ENCODE measurements around the gene GRM2. TPM values are rescaled to one million over a fixed set of nuclear protein-coding genes. Genes with fewer than 3 reads are reported as not detected.

GRM2 gene
- total RNA-seq, 1 experiment from 2014 or later, result 0.07 TPM

- ChIA-PET POLR2A (ENCODE audit: unreplicated experiment) (interaction anchor here (0.6 to 0.9 kb wide), 2 partner anchors 176 to 290 kb away, joined by 3 to 9 read pairs; partner anchors contain the start of gene MANF), CTCF (interaction anchor here (1.1 kb wide), 1 partner anchor 175 kb away, joined by 5 read pairs; the partner anchor contains the start of gene DCAF1)
- H3F3A ChIP-seq (ENCODE audit: low read length, unreplicated experiment), result no peaks in the 10 kb centered on the region
- 0 out of 2 replicates have a peak overlapping the region, but pooled peaks have one; percentile 11 for H3K4me2 ChIP-seq (ENCODE audit: low read length)
- no peaks in the 10 kb centered on the region for H3K27me3 ChIP-seq (ENCODE audit: low read length)
- H3K79me2 ChIP-seq (ENCODE audit: low read length), result peaks cover 36% of the 10 kb centered on the region
- H3K4me1 ChIP-seq (ENCODE audit: insufficient read depth, low read length), result peaks cover 43% of the 10 kb centered on the region
- no TSS peak for BruUV-seq (replicated peaks)
- no peak overlapping the region; the same call in 1 of the 2 replicates for H3K27ac ChIP-seq (ENCODE audit: low read length)
- no peaks in the 10 kb centered on the region for H3K9me3 ChIP-seq (ENCODE audit: low read length)
- intact Hi-C loops (cut with micrococcal nuclease), result loop anchor here (10.0 kb wide), 1 partner anchor 290 kb away; the partner anchor contains the start of gene MANF
- H2AFZ ChIP-seq (ENCODE audit: low read length), result no peak overlapping the region
- peak; percentile 71 for DNase-seq
- no peak overlapping the region for H3K9ac ChIP-seq (ENCODE audit: low read length)
- H3K9me2 ChIP-seq (replicated peaks; ENCODE audit: low read length), result no peaks in the 10 kb centered on the region
- H4K20me1 ChIP-seq (ENCODE audit: low read length), result 0 out of 2 replicates have a peak, but pooled peaks cover 4% of the 10 kb centered on the region
- no peak overlapping the region for H3K4me3 ChIP-seq (ENCODE audit: low read length)
- 0 out of 2 replicates have a peak, but pooled peaks cover 3% of the 10 kb centered on the region for H3K36me3 ChIP-seq (ENCODE audit: low read depth, low read length)
- peak; percentile 34 for ATAC-seq
- no peak for TF ChIP-seq EZH2phosphoT487 (IDR thresholded peaks at IDR 0.05; ENCODE audit: borderline replicate concordance, low read length)
- no peak for TF ChIP-seq EZH2 (IDR thresholded peaks at IDR 0.05; ENCODE audit: low read length, unreplicated experiment)
- no peak for TF ChIP-seq CTCF (conservative IDR thresholded peaks at IDR 0.05; ENCODE audit: low read depth, low read length)
These were observed 31.7 kb upstream of the GRM2 start for GRCh38 chr3:51675201-51675611.

- H3K4me3 ChIP-seq (ENCODE audit: low read length), result no peak overlapping the region
- H3K4me2 ChIP-seq (ENCODE audit: low read length), result no peak overlapping the region
- 0 out of 2 replicates have a peak, but pooled peaks cover 4% of the 10 kb centered on the region for H4K20me1 ChIP-seq (ENCODE audit: low read length)
- H3K9me3 ChIP-seq (ENCODE audit: low read length), result no peaks in the 10 kb centered on the region
- no peaks in the 10 kb centered on the region for H3K27me3 ChIP-seq (ENCODE audit: low read length)
- no peak for ATAC-seq
- H3K4me1 ChIP-seq (ENCODE audit: insufficient read depth, low read length), result peaks cover 41% of the 10 kb centered on the region
- no peaks in the 10 kb centered on the region for H3F3A ChIP-seq (ENCODE audit: low read length, unreplicated experiment)
- H3K79me2 ChIP-seq (ENCODE audit: low read length), result peaks cover 36% of the 10 kb centered on the region
- CTCF ChIA-PET, result no interaction called here
- 0 out of 2 replicates have a peak, but pooled peaks cover 3% of the 10 kb centered on the region for H3K36me3 ChIP-seq (ENCODE audit: low read depth, low read length)
- no peak overlapping the region for H2AFZ ChIP-seq (ENCODE audit: low read length)
- no peak for TF ChIP-seq CTCF (conservative IDR thresholded peaks at IDR 0.05; ENCODE audit: low read depth, low read length)
- TF ChIP-seq EZH2phosphoT487 (IDR thresholded peaks at IDR 0.05; ENCODE audit: borderline replicate concordance, low read length), result no peak
- TF ChIP-seq EZH2 (IDR thresholded peaks at IDR 0.05; ENCODE audit: low read length, unreplicated experiment), result no peak
- no TSS peak for BruUV-seq (replicated peaks)
- intact Hi-C loops (cut with micrococcal nuclease), result loop anchor here (10.0 kb wide), 1 partner anchor 291 kb away; the partner anchor contains the start of gene MANF
- H3K27ac ChIP-seq (ENCODE audit: low read length), result no peak overlapping the region
- DNase-seq, result no peak
- H3K9ac ChIP-seq (ENCODE audit: low read length), result no peak overlapping the region
- POLR2A ChIA-PET (ENCODE audit: unreplicated experiment), result no interaction called here
- no peaks in the 10 kb centered on the region for H3K9me2 ChIP-seq (replicated peaks; ENCODE audit: low read length)
These were observed 30.7 kb upstream of the GRM2 start for GRCh38 chr3:51676102-51676640.

GRCh38 chr3:51677358-51677757, 29.5 kb upstream of the GRM2 start:
- no peak for DNase-seq

More at GRCh38 chr3:51677358-51677757, 29.5 kb upstream of the GRM2 start:
- Histone ChIP-seq H4K20me1 (ENCODE audit: low read length) (0 out of 2 replicates have a peak, but pooled peaks cover 4% of the 10 kb centered on the region), H3K4me1 (ENCODE audit: insufficient read depth, low read length) (peaks cover 44% of the 10 kb centered on the region), H2AFZ (ENCODE audit: low read length) (no peak overlapping the region), H3K27me3 (ENCODE audit: low read length) (no peaks in the 10 kb centered on the region), H3K27ac (ENCODE audit: low read length) (no peak overlapping the region), H3K4me3 (ENCODE audit: low read length) (no peak overlapping the region), H3F3A (ENCODE audit: low read length, unreplicated experiment) (no peaks in the 10 kb centered on the region), H3K4me2 (ENCODE audit: low read length) (no peak overlapping the region), H3K9me2 (replicated peaks; ENCODE audit: low read length) (no peaks in the 10 kb centered on the region), H3K9me3 (ENCODE audit: low read length) (no peaks in the 10 kb centered on the region), H3K9ac (ENCODE audit: low read length) (no peak overlapping the region), H3K79me2 (ENCODE audit: low read length) (peaks cover 27% of the 10 kb centered on the region), H3K36me3 (ENCODE audit: low read depth, low read length) (0 out of 2 replicates have a peak, but pooled peaks cover 4% of the 10 kb centered on the region)
- TF ChIP-seq CTCF (conservative IDR thresholded peaks at IDR 0.05; ENCODE audit: low read depth, low read length) (no peak), EZH2phosphoT487 (IDR thresholded peaks at IDR 0.05; ENCODE audit: borderline replicate concordance, low read length) (no peak), EZH2 (IDR thresholded peaks at IDR 0.05; ENCODE audit: low read length, unreplicated experiment) (no peak)
- POLR2A ChIA-PET (ENCODE audit: unreplicated experiment), result no interaction called here
- CTCF ChIA-PET, result no interaction called here
- BruUV-seq (replicated peaks), result no TSS peak
- ATAC-seq, result no peak
- intact Hi-C loops (cut with micrococcal nuclease), result loop anchor here (10.0 kb wide), 1 partner anchor 293 kb away; the partner anchor contains the start of gene MANF

Measured in PC-3 (cell line).